Measurements from ENCODE around the gene LIPC.

DNA sequence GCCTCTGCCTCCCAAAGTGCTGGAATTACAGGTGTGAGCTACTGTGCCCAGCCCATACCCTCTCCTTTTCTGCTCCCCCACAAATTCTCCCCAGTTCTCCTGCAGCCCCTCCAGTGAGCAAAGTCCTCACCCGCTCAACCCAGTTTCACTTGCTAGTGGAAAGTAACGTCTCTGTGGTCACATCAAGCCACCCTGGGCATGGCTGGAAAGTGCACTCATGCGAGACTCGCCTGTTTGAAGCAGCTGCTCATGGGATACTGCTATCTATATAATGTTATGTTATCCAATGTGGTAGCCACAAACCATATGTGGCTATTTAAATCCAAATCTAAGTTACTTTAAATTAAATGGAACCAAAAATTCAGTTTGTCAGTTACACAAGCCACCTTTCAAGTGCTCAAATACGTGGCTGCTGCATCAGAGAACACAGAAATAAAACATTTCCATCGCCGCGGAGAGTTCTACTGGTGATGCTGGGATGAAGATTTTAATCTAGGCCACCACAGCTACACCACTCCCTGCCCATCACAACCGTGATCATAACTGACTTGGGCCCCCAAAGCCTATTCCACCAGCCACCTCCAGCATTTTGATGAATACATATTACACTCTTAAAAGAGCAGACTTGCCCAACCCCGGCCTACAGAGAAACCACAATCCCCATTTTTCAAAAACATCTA is 119.4 kb downstream of the LIPC start:
- TF ChIP-seq CTCF (IDR thresholded peaks at IDR 0.05; ENCODE audit: low read length) (no peak), EZH2phosphoT487 (IDR thresholded peaks at IDR 0.05; ENCODE audit: low read length) (no peak), EZH2 (optimal IDR thresholded peaks at IDR 0.05; ENCODE audit: low read depth, low read length) (no peak)
